K562 (cell line): ENCODE measurements around the gene MCCD1. TPM values are rescaled to one million over a fixed set of nuclear protein-coding genes. Genes with fewer than 3 reads are reported as not detected.
A peak's percentile ranks its signal among the peaks of the same experiment; 100 is the strongest.
"Not testable (repeated sequence)": the region's sequence is repeated elsewhere in the genome, so short reads cannot be mapped to it uniquely, and the experiment has no call there.

Experiments
- ATAC-seq: fragments of 200-7000 bp; cut with Tn5 transposase; 3 replicates; pipeline ENCODE4 v1.9.1; 2020; ENCODE audit warnings: moderate library complexity
- BruUV-seq: library from RNA; stranded (reverse); fragments of 400-500 nt; replicated peaks from 2 replicates; lab custom pipeline; 2021; lab: Mats Ljungman, UMichigan
- CTCF ChIA-PET: fragments of 300-600 bp; formaldehyde crosslinking; extraction: SDS; loops from one replicate; lab custom pipeline; 2021; ENCODE audit warnings: low intra/inter-chr PET ratio; lab: Yijun Ruan, JAX
- POLR2A ChIA-PET: fragments of 300-600, 350-650 bp; sonication (Branson Sonifier 250); formaldehyde crosslinking; extraction: SDS; loops from one replicate; lab custom pipeline; 2021; ENCODE audit warnings: antibody characterized with exemption, inconsistent platforms; lab: Yijun Ruan, JAX
- DNase-seq, 4 experiments: peaks; one replicate each; pipeline versions ENCODE4 v3.0.0 to v3.0.0-alpha.2; 2011 to 2018; ENCODE audit warnings: low spot score in 3 of 4, mixed read lengths in 3 of 4; ENCODE audit errors: extremely low read depth in 1 of 4
- FAIRE-seq: peaks from 2 replicates; lab custom pipeline; 2011; peaks lifted over from hg19 to GRCh38; lab: Jason Lieb, UNC
- H2AFZ ChIP-seq: 2 replicates; pipeline ENCODE4 v1.6.0; 2011; ENCODE audit warnings: low read depth, low read length, control low read depth, inconsistent platforms
- H3K27ac ChIP-seq: fragments of 200-600 bp; 3 replicates; pipeline ENCODE4 v1.8.0; 2011; ENCODE audit warnings: low read depth, mild to moderate bottlenecking, control low read depth, inconsistent platforms, low read length, moderate library complexity, mixed read lengths; ENCODE audit errors: extremely low read depth
- H3K27me3 ChIP-seq, 2 experiments: fragments of 300-600 bp in 1 of 2; 2 replicates in 1 of 2; 3 replicates in 1 of 2; pipeline versions ENCODE4 v1.6.0 to v1.8.0; 2011; ENCODE audit warnings: inconsistent platforms in 2 of 2, low read length in 2 of 2, mild to moderate bottlenecking in 1 of 2, mixed read lengths in 1 of 2, moderate library complexity in 1 of 2; ENCODE audit not compliant: control insufficient read depth in 2 of 2, insufficient read depth in 2 of 2
- H3K36me3 ChIP-seq: fragments of 300-600 bp; 3 replicates; pipeline ENCODE4 v1.8.0; 2011; ENCODE audit warnings: mild to moderate bottlenecking, low read length, inconsistent platforms; ENCODE audit not compliant: control insufficient read depth, insufficient read depth
- H3K4me1 ChIP-seq, 2 experiments: fragments of 200-600 bp in 1 of 2; replicated peaks in 1 of 2; 2 replicates in 1 of 2; 3 replicates in 1 of 2; pipeline versions ENCODE4 v1.5.1 to v1.8.0; 2011; ENCODE audit warnings: inconsistent platforms in 2 of 2, low read length in 2 of 2, mild to moderate bottlenecking in 1 of 2, mixed read lengths in 1 of 2, moderate library complexity in 1 of 2; ENCODE audit not compliant: control insufficient read depth in 2 of 2, insufficient read depth in 2 of 2
- H3K4me2 ChIP-seq: 2 replicates; pipeline ENCODE4 v1.6.1; 2011; ENCODE audit warnings: low read length, control low read depth, inconsistent platforms, mixed read lengths; ENCODE audit not compliant: insufficient read depth
- H3K4me3 ChIP-seq: fragments of 200-600 bp; sonication (generic), shearing (Covaris generic); 2 replicates; pipeline ENCODE4 v1.5.1; 2016; ENCODE audit warnings: control low read depth, inconsistent platforms
- H3K79me2 ChIP-seq: fragments of 200-600 bp; 3 replicates; pipeline ENCODE4 v1.8.0; 2011; ENCODE audit warnings: low read length, inconsistent platforms; ENCODE audit not compliant: control insufficient read depth, insufficient read depth
- H3K9ac ChIP-seq, 2 experiments: 2 replicates each; pipeline versions ENCODE4 v1.6.0 to v1.6.1; 2011; ENCODE audit warnings: low read depth in 2 of 2, low read length in 2 of 2, control low read depth in 1 of 2, inconsistent platforms in 1 of 2, mild to moderate bottlenecking in 1 of 2, mixed read lengths in 1 of 2; ENCODE audit not compliant: insufficient read depth in 1 of 2
- H3K9me1 ChIP-seq: one replicate; pipeline ENCODE4 v1.6.0; 2011; ENCODE audit warnings: inconsistent platforms, mild to moderate bottlenecking, low read length, moderate library complexity; ENCODE audit not compliant: control insufficient read depth, insufficient read depth
- H3K9me3 ChIP-seq: replicated peaks from 2 replicates; pipeline ENCODE4 v1.5.1; 2011; ENCODE audit warnings: low read depth, low read length, inconsistent platforms; ENCODE audit not compliant: control insufficient read depth, insufficient read depth
- H4K20me1 ChIP-seq: replicated peaks from 2 replicates; pipeline ENCODE4 v1.6.1; 2011; ENCODE audit warnings: low read length, inconsistent platforms, mixed read lengths; ENCODE audit not compliant: control insufficient read depth, insufficient read depth
- ZNF217 ChIP-seq: sonication (generic); formaldehyde crosslinking; IDR thresholded peaks from 2 replicates; pipeline ENCODE4 v1.8.0; 2022; ENCODE audit warnings: mild to moderate bottlenecking, missing genetic modification reagents
- WGBS: fragments of 100-300 bp; shearing (Covaris generic); methylation state at CpG from one replicate; pipeline ENCODE4 v1.1.6; 2016; ENCODE audit warnings: low coverage, mixed read lengths; ENCODE audit not compliant: insufficient coverage; ENCODE audit errors: missing lambda C conversion rate; 5-methylcytosine and 5-hydroxymethylcytosine counted together
- in situ Hi-C: fragments of 300-500 bp; cut with MboI; formaldehyde crosslinking; loops from 4 replicates; pipeline ENCODE4 v1.15.0; 2018; ENCODE audit warnings: inconsistent platforms, mixed read lengths
- intact Hi-C: fragments of 100-400 bp; cut with micrococcal nuclease; formaldehyde crosslinking; loops from 2 replicates; pipeline ENCODE4 v1.14.2; 2022
- polyA plus RNA-seq, 8 experiments: library from polyadenylated mRNA; depleted of rRNA in 4 of 8; stranded (reverse) in 5 of 8; unstranded in 3 of 8; fragments of >200 nt; fragmentation: Nextera tagmentation in 2 of 8; fragmentation: Illumina TruSeq in 1 of 8; extraction: Ambion mirVana in 2 of 8; extraction: Trizol in 1 of 8; gene quantifications; 2 replicates each; pipeline versions ENCODE4 v1.2.1 to v1.2.3, GENCODE V29; 2011 to 2014; ENCODE audit warnings: inconsistent platforms in 1 of 8, missing spikeins in 1 of 8
- total RNA-seq, 7 experiments: library from RNA; depleted of rRNA in 6 of 7; stranded (reverse); fragments of >200 nt in 6 of 7; fragmentation: Illumina TruSeq in 2 of 7; extraction: Trizol in 2 of 7; gene quantifications; 2 replicates each; pipeline versions ENCODE4 v1.2.1 to v1.2.3, GENCODE V29; 2011 to 2021; ENCODE audit warnings: low replicate concordance in 1 of 7

Gene MCCD1
- total and polyA plus RNA-seq, 9 of the 15 experiments (the other 6 are each of a cell fraction or from before 2014, with no cell fraction given) = not detected

DNA sequence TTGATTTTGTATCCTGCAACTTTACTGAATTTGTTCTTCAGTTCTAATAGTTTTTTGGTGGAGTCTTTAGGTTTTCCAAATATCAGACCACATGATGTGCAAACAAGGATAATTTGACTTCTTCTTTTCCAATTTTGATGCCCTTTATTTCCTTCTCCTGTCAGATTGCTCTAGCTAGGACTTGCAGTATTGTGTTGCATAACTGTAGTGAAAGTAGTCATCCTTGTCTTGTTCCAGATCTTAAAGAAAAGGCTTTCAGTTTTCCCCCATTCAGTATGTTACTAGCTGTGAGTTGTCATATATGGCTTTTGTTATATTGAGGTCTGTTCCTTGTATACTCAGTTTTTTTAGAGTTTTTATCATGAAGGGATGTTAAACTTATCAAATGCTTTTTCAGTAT lies 26.2 kb upstream of the MCCD1 start:
- peaks cover 22% of the 10 kb centered on the region; the same call in 2 of the 3 replicates for H3K36me3 ChIP-seq
- FAIRE-seq (peak; percentile 44), DNase-seq (no peak), ATAC-seq (no peak)
- no peak overlapping the region for H2AFZ ChIP-seq
- intact Hi-C loops (no loop called here), in situ Hi-C loops (no loop called here)
- H3K4me1 ChIP-seq = peaks cover 10 to 21% of the 10 kb centered on the region in 2 experiments
- no peaks in the 10 kb centered on the region for H3K27me3 ChIP-seq
- TF ChIP-seq ZNF217 (CRISPR knock-in tag) = no peak
- ChIA-PET CTCF (no interaction called here), POLR2A (interaction anchor here (1.4 kb wide), 1 partner anchor 15 kb away, joined by 4 read pairs; no protein-coding TSS in a partner anchor)
- no peaks in the 10 kb centered on the region for H3K9me3 ChIP-seq
- peaks cover 7% of the 10 kb centered on the region; the same call in 1 of the 2 replicates for H4K20me1 ChIP-seq
- H3K79me2 ChIP-seq = peaks cover 34% of the 10 kb centered on the region
- H3K27ac ChIP-seq = no peak overlapping the region
- no peak overlapping the region for H3K4me2 ChIP-seq
- no peak overlapping the region for H3K9ac ChIP-seq
- BruUV-seq = no TSS peak
- no peak overlapping the region for H3K4me3 ChIP-seq
- no peaks in the 10 kb centered on the region for H3K9me1 ChIP-seq

DNA sequence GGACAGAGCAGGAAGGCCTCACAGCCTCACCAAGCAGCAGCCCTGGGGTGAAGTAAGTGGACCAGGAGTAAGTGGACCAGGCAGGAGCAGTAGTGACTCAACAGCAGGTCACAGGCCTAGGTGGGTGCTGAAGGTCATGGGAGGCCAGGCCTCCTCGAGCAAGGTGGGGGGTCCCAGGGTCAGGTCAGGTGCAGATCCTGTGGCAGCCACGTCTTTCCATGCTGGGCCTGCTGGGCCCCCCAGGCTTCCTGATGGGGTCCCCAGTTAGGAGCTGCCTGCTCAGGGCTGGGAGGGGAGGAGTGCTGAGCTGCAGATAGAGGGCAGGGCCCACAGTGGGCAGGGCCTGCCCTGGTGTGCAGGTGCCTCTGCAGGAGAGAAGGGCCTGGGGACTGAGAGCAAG lies 19.7 kb upstream of the MCCD1 start:
- CTCF ChIA-PET, H3K79me2 ChIP-seq, H3K9me3 ChIP-seq, H2AFZ ChIP-seq, H3K27me3 ChIP-seq, H3K27ac ChIP-seq, H3K4me1 ChIP-seq, BruUV-seq, intact Hi-C loops, DNase-seq, H3K9ac ChIP-seq, H3K4me3 ChIP-seq, H4K20me1 ChIP-seq, H3K9me1 ChIP-seq, FAIRE-seq, in situ Hi-C loops, H3K4me2 ChIP-seq: not testable (repeated sequence)
- 38% methylated on average over 2 of the region's 2 CpGs for WGBS
- H3K36me3 ChIP-seq = peaks cover 51% of the 10 kb centered on the region
- POLR2A ChIA-PET = interaction anchor here (0.6 to 0.9 kb wide), 2 partner anchors 113 to 415 kb away, joined by 3 to 4 read pairs; no protein-coding TSS in a partner anchor
- ATAC-seq = 0 out of 3 replicates have a peak, but pooled peaks have one; percentile 11
